ENCODE results near the gene CCNE1.

The CCNE1 gene

DNA sequence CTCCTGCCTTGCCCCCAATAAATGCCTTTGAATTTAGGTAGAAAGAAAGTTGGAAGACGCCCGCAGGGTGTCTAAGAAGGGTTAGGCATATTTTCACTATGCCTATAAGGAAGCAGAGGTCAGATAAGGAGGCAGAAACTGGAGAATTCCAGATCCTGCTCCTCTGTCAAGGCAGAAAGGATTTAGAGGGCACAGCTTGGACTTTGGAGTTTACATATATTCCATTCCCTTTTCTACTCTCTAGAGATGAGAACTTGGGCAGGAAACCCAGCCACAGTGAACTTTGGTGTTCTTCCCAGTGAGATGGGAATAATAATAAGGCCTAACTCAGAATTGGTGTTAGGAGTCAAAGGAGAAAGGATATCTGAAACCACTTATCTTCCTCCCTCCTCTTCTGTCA lies 37.4 kb downstream of the CCNE1 start:
- no peak for DNase-seq

DNA sequence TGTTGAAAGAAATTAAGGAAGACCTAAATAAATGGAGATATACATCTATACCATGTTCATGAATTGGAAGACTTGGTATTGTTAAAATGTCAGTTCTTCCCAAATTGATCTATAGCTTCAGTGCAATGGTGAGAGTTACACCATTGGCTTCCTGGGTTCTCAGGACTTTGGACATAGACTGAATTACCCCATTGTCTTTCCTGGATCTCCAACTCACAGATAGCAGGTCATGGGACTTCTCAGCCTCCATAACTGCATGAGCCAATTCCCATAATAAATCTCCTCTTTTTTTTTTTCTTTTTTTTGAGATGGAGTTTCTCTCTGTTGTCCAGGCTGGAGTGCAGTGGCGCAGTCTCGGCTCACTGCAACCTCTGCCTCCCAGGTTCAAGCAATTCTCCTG lies 38.7 kb downstream of the CCNE1 start:
- no peak for DNase-seq

DNA sequence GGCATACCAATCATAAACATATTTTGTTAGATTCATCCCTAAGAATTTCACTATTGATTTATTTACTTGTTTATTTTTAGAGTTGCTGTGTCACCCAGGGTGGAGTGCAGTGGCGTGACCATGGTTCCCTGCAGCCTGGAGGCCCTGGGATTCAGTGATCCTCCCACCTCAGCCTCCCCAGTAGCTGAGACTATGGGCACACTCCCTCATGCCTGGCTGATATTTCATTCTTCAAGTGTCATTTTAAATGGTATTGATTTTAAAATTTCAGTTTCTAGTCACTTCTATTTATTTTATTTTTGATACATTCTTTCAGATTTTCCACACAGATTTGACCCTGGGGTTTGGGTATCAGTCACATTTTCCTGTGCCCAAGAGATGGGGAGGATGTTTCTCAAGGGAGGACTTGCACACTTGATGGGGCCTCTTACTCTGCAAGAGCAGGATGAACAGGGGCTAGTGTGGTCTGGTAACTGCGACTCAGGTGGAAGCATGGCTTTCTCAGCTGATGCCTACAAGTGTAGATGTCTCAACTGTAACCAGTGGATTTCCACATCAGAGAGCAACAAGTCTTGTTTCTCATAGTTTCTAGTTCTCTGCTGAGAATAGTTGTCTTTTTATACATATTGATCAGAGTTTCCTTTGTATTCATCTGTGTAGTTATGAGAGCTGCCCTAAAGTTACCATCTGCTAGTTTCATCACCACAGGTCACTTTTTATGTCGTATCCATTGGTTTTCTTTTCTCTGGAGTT lies 40.2 kb downstream of the CCNE1 start:
- no peak for DNase-seq

DNA sequence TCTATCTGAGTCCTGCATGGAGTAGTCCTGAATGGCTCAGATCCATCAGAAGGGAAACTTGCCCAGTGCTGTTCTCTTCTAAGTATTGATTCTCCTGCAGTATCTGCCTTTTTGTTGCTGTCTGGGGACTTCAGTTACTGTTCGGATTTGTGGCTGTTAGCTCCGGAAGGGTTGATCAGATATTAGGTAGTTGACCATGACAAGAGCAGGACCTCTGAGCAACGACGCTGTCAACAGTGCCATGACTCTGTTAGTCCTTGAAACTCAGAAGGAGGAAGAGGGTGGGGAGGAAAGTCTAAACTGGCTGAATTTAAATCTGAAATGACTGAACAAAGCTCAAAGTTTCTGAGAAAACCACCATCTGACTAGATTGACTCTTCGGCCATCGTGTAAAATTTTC lies 42.2 kb downstream of the CCNE1 start:
- no peak for DNase-seq

DNA sequence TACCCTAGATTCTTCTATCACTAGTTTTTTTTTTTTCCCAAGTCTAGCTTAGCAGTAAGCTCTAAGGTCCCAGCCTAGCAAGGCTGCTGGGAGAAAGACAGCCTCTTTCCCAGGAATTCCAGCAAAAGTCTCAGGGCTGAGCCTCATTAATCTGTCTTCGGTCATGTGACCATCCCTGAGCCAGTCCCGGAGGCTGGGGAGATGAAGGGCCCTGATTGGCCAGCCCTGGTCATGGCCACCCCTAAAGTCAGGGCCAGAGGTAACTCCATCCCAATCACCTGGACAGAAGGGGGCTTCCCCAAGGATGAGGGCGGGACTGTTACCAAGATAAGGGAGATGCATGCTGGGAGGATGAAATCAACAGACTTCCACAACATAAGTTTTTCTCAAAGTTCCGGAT lies 43.3 kb downstream of the CCNE1 start:
- DNase-seq, result no peak

DNA sequence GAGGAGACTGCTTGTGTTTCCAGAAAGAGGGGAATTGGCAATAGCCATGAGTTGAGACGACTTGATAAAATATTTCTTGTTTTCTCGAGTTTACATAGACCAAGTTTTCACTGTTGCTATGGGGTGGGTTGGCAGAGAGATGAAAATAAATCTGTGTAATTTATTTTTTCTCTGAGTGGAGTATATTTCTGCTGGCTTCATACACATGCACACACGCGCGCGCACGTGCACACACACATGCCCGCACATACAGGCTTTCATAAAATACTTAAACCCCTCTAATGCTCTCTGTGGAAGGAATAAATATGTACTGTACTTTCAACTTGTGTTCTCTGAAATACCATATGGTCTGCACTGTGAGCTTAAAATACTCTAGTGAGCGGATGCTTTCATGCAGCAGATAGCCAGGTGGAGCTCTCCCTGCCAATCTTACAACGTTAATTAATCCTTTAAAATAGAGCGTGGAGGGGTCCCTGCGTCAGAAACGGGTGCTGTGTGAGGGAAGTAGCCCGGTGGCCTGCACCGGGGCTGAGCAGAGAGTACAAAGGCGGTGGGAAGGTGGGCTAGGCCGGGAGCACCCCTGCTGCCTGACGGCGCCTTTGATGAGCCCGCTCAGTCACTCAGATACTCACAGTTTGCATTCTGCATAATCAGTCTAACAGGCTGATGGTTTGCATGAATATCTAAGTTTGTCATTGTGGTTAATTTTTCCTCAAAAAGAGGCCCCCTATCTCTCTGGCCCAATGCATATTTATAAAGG lies 44.1 kb downstream of the CCNE1 start:
- no peak for DNase-seq

DNA sequence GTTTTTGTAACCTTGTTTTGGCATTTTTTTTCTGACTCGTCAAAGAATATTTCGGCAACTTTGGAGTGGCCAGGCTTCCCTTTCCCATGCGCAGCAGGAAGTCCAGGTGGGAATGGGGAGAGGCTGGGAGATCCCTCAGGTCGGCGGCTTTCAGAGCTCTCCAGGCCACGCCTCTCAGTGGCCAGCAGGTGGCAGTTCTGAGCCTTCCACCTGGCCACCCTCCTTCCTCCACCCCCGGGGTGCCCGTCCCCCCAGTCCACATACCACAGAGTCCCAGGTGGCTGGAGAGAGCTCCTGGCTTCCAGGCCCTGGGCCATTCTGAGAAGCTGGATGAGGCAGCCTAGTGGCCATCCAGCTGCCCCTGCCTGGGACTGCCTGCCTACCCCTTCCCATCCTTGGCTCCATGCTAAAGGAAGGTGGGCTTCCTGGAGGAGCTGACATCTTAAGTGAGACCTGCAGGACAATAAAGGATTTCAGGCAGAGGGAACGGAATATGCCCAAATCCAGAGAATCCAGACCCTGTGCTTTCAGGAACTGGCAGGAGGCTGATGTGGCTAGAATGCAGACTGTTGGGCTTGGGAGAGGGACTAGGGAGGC lies 46.3 kb downstream of the CCNE1 start:
- DNase-seq, result peak in 1 of 2 experiments; percentile 36

DNA sequence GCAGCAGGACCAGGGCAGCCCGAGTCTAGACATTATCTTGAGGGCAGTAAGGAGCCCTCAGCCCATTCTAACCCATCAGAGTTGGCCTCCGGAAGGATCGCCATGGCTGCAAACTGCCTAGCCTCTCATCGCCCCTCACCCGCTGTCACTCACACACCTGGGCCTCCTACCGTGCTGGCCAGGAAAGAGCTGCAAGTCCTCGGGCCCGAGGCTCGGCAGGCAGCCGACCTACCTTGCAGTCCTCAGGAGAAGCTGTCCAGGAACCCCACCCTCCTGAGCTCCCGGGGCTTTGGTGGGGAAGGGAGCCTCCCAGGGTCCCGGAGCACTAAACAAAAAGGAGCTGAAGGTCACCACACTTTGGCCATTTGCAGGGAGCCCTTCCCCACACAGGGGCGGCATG lies 46.8 kb downstream of the CCNE1 start:
- DNase-seq, result no peak

DNA sequence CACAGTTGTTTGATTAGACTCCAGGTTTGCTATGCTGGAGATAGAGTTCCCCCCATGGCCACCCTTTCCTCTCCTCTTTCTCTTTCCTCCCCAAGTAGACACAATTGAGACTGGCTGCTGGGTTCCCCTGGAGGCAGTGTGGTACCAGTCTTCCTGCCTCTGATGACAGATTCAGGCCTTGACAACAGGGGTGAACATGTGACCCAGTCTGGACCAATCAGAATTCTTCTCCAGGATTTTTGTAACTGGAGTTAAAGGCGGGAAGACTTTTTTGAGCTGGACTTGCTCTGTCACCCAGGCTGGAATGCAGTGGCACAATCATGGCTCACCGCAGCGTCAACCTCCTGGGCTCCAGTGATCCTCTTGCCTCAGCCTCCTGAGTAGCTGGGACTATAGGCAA lies 48.7 kb downstream of the CCNE1 start:
- no peak for DNase-seq

DNA sequence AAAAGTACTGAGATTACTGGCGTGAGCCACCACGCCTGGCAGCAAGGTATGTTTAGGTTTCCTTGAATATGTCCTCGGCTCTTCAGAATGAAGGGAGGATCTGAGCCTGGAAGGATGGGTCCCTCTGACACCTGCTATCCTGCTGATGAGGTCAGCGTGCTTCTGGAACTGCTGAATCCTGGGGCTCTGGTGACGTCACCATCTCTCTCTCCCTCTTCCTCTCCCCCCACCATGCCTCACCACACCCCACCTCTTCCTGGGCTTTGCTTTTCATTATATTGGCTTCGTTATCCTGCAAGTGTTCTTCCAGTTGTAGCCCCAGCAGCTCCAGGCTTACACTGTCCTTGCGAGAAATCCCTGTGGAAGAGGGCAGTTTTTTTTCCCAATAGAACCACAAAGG lies 49.8 kb downstream of the CCNE1 start:
- DNase-seq, result no peak

DNA sequence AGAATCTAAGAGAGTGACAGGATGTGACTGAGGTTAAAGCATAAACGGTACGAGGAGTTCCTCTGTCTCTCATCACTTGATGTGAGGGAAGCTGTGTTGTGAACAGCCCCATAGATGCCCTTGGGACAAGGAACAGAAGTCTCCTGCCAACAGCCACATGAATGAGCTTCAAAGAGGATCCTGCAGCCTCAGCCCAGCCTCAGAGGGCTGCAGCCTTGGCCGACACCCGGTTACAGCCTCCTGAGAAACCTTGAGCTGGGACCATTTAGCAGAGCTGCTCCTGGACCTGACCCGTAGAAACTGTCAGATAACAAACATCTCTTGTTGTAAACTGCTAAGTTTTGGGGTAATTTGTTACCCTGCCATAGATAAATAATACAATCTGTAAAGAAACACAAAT lies 54.2 kb downstream of the CCNE1 start:
- no peak for DNase-seq

DNA sequence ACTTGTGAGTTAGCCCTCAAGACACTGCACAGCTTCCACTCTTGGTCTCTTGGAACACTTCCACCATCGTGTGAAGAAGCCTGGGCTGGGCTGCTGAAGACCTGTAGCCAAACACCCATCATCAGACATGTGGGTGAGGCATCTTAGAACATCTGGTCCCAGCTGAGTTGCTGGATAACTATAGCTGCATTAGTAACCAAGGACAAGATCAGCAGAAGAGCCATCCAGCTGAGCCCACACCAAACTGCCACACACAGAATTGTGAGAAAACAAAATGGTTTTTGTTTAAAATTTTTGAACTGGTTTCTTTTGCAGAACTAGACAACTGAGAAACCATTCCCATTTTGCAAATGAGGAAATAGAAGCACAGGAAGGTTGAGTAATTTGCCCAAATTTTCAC lies 56.2 kb downstream of the CCNE1 start:
- DNase-seq, result no peak

DNA sequence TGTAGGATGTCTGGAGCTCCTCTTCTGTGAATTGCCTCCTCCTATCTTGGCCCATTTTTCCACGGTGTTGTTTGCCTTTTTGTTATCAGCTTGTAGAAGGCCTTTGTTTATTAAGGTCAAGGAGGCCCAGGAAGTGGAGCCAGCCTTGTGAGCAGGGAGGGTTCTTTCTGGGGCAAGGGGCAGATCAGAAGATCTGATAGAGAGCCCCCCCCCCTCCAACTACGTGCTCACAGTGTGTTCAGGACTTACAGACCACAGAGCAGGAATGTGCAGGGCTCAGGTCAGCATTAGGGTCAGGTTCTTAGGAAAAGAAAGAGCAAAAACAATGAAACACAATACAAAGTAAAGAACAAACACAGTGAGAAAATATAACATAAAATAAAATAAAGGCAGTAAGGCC lies 59.4 kb downstream of the CCNE1 start:
- DNase-seq, result no peak

DNA sequence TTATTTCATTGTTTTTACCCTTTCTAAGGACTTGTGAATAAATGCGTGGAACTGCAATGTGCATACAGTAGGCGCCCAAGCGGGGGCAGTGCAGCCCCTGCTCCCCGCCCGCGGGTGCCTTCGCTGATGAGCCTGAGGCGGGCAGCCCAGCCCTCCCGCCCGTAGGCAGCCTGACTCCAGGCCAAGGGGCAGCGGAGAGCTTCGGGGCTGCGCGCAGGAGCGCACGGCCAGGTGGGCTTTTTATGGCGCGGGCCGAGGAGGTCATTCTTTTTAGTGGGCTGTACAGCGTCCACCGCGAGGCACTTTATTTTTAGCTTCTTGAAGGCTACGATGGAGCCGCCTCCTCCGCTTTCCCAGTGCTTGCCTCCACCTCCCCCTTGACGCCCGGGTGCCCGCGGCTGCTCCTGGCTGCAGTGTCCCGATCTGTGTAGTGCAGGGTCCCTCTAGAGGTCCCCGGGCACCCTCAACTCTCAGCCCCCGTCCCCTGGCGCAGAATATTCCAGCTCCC lies 60.5 kb downstream of the CCNE1 start:
- no peak for DNase-seq

DNA sequence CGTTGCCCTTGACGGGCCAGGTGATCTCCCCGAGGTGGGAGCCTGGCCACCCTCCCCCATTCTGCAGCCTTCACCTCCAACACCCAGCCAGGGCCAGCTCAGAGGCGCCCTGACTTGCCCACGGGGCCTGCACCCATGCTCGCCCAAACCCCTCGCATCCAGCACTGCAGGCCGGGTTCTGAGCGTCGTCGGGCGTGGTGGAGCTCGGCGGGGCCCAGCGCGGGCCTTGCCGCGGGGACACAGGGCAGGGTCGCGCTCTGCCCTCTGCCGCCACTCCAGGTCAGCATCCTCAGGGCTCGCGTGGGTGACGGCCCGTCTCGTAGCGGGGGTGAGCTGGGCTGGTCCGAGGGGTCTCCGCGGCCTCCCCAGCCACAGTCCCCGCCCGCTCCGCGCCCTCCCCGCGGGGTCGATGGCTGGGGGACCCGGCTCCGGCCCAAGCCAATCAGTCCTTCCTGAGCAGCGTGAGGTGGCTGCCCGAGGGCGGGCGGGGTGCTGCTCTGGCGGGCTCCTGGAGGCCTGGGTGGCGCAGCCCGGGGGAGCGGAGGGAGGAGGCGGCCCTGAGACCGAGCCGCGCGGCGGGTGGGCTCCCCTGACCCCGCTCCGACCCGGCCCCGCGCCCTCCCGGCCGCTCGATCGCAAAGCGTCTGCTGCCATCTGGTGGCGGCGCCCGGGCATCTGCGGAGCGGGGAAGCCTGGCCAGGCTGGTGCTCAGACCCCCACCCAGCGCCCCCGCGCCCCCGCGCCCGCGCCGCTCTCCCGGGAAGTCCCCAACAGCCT lies 61.4 kb downstream of the CCNE1 start:
- DNase-seq, result peak; percentile 55 to 76

All from stimulated activated CD4-positive, alpha-beta T cell treated with anti-CD3 and anti-CD28 coated beads, Interleukin-4, amount 100 ng/mL, for 4 hours (primary cell).